ENCODE data around the gene RAB37.

RAB37 gene

GRCh38 chr17:74759243-74759801 is 22.3 kb downstream of the RAB37 start:
- Mint-ChIP-seq H3K9me3 (no peaks in the 10 kb centered on the region), H3K4me1 (ENCODE audit: low read depth) (peaks cover 67% of the 10 kb centered on the region), H3K4me3 (peak overlapping the region; percentile 54), H3K27ac (peak overlapping the region; percentile 83), H3K27me3 (no peaks in the 10 kb centered on the region), H3K36me3 (ENCODE audit: low read depth) (peaks cover 6% of the 10 kb centered on the region)

- Mint-ChIP-seq H3K9me3 (no peaks in the 10 kb centered on the region), H3K27ac (peak overlapping the region; percentile 70), H3K36me3 (ENCODE audit: low read depth) (peaks cover 6% of the 10 kb centered on the region), H3K4me3 (no peak overlapping the region), H3K27me3 (no peaks in the 10 kb centered on the region), H3K4me1 (ENCODE audit: low read depth) (peaks cover 61% of the 10 kb centered on the region)
Observed at GRCh38 chr17:74759941-74760340, 22.9 kb downstream of the RAB37 start.

- Mint-ChIP-seq H3K9me3 (no peaks in the 10 kb centered on the region), H3K36me3 (ENCODE audit: low read depth) (peaks cover 6% of the 10 kb centered on the region), H3K4me3 (no peak overlapping the region), H3K27ac (peak overlapping the region; percentile 70), H3K27me3 (no peaks in the 10 kb centered on the region), H3K4me1 (ENCODE audit: low read depth) (peaks cover 56% of the 10 kb centered on the region)
Observed at GRCh38 chr17:74760404-74761105, 23.5 kb downstream of the RAB37 start.

DNA sequence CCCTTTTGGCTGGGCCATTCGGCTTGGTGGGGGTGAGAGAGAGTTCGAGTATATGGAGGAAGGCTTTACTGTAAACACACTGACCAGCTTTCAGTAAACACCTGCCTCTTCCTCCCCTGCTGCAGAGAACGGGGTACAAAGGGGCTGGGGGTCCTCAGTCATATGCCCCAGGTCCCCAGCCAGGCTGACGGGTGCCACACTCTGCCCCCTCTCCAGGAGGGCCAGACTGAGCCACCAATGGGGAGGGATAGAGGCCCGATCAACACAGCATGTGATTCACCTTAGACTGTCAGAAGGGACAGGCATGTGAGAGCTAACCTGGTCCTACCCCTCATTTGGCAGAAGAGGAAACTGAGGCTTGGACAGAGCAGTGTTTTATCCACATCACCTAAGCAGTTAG is 24.4 kb downstream of the RAB37 start:
- Mint-ChIP-seq H3K9me3 (no peaks in the 10 kb centered on the region), H3K27me3 (no peaks in the 10 kb centered on the region), H3K36me3 (ENCODE audit: low read depth) (peaks cover 10% of the 10 kb centered on the region), H3K4me3 (no peak overlapping the region), H3K27ac (no peak overlapping the region), H3K4me1 (ENCODE audit: low read depth) (peaks cover 54% of the 10 kb centered on the region)

- Mint-ChIP-seq H3K4me1 (ENCODE audit: low read depth) (peaks cover 49% of the 10 kb centered on the region), H3K27me3 (no peaks in the 10 kb centered on the region), H3K36me3 (ENCODE audit: low read depth) (peaks cover 13% of the 10 kb centered on the region), H3K27ac (no peak overlapping the region), H3K9me3 (no peaks in the 10 kb centered on the region), H3K4me3 (no peak overlapping the region)
Observed at GRCh38 chr17:74761931-74762330, 24.9 kb downstream of the RAB37 start.

DNA sequence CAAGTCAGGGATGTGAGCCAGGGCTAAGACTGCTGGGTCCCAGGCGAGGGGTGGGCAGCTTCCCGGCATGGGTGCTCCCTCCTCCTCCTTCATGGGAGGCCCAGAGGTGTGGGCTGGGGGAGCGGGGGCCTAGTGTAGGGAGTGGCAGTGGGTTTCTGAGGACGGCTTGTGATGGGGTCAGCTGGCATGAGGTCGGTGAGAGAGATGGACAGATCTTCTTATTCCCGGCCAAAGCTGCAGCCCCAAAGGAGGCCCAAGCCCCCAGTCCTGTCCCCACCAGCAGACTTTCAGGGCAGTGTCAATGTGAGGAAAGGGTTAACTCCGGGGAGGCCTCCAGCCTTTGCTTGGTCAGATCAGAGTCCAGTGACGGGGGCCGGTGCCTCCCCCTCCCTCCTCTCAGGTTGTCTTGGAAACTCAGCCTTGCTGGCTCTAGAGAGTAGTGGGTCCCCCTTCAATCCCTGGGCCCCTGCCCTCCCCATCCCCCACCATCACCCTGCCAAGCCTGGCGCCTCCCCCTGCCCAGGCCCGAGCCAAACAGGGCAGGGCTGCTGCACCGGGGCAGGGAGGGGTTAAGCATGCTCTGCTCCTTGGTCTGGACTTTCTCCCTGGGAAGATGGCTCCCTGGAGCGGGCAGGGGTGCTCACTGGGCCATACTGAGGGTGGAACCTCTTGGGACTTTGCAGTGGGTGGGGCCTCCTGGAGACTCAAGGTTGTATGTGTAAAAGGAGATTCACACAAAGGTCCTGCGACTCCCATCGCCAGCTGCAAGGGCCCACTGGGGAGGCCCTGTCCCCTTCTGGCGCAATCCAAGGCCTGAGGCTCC is 26.7 kb downstream of the RAB37 start:
- no peaks in the 10 kb centered on the region for H3K27me3 Mint-ChIP-seq
- no peak overlapping the region for H3K4me3 Mint-ChIP-seq
- H3K9me3 Mint-ChIP-seq, result no peaks in the 10 kb centered on the region
- H3K27ac Mint-ChIP-seq, result no peak overlapping the region
- peaks cover 36% of the 10 kb centered on the region for H3K4me1 Mint-ChIP-seq (ENCODE audit: low read depth)
- H3K36me3 Mint-ChIP-seq (ENCODE audit: low read depth), result peaks cover 16% of the 10 kb centered on the region

DNA sequence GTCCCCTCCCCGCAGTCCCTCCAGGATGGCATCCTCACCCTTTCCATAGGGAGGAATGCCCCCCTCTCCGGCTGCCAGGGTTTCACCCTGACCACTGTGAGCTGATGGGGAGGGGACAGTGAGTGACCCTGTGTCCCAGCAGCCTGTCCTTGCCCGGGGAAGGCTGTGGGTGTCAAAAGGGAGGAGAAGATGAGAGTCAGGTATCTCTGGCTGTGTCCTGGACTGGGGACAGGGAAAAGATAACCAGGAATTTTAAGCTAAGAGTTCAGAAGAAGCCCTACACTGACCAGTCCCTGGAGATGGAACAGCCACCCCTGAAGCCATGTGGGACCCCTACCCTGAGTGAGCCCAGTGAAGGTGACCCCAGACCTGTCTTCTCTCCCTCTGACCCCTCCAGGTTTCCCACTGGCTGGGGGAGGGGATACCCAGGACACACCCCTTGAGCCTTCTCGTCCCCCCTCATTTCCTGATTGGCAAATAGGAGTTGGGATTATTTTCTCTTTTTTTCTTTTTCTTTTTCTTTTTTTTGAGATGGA is 27.8 kb downstream of the RAB37 start:
- Mint-ChIP-seq H3K4me1 (ENCODE audit: low read depth) (peaks cover 27% of the 10 kb centered on the region), H3K4me3 (no peak overlapping the region), H3K9me3 (no peaks in the 10 kb centered on the region), H3K36me3 (ENCODE audit: low read depth) (peaks cover 20% of the 10 kb centered on the region), H3K27ac (no peak overlapping the region), H3K27me3 (no peaks in the 10 kb centered on the region)

DNA sequence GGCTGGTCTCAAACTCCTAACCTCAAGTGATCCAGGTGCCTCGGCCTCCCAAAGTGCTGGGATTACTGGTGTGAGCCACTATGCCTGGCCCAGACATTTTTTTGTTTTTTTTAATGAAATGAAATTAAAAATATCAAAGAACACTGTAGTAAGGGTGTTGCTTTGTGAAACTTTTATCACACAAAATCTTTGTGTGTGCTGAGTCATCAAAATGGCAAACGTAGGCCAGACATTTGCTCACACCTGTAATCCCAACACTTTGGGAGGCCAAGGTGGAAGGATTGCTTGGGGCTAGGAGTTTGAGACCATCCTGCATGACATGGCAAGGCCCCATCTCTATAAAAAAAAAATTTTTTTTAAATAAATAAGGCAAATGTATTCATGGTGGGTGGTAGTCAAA is 29.4 kb downstream of the RAB37 start:
- Mint-ChIP-seq H3K27ac (peak overlapping the region; percentile 88), H3K27me3 (no peaks in the 10 kb centered on the region), H3K36me3 (ENCODE audit: low read depth) (peaks cover 29% of the 10 kb centered on the region), H3K4me1 (ENCODE audit: low read depth) (peaks cover 21% of the 10 kb centered on the region), H3K4me3 (no peak overlapping the region), H3K9me3 (no peaks in the 10 kb centered on the region)

DNA sequence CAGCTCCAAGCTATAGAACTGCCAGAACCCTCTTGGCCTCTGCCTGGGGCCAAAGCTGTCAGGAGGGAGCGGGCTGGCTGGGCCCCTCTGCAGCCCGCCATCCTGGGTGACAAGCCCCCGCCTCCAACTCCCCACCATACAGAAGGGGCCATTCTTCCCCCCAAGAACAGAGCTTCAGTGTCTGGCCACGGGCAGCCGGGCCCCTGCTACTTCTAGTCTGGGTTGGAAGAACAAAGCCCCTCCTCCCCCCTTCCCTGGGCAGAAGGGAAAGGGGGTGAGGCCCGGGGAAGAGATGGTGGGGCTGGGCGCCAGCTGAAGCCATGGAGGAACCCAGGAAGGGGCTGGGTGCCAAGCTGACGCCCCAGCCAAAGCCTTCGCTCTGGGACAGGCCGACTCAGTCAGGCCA is 30.1 kb downstream of the RAB37 start:
- H3K27ac Mint-ChIP-seq, result no peak overlapping the region
- no peaks in the 10 kb centered on the region for H3K9me3 Mint-ChIP-seq
- H3K4me3 Mint-ChIP-seq, result no peak overlapping the region
- H3K36me3 Mint-ChIP-seq (ENCODE audit: low read depth), result peaks cover 33% of the 10 kb centered on the region
- no peaks in the 10 kb centered on the region for H3K27me3 Mint-ChIP-seq
- peaks cover 21% of the 10 kb centered on the region for H3K4me1 Mint-ChIP-seq (ENCODE audit: low read depth)

GRCh38 chr17:74768069-74768762 is 31.2 kb downstream of the RAB37 start:
- Mint-ChIP-seq H3K4me1 (ENCODE audit: low read depth) (peaks cover 15% of the 10 kb centered on the region), H3K4me3 (no peak overlapping the region), H3K36me3 (ENCODE audit: low read depth) (peaks cover 39% of the 10 kb centered on the region), H3K9me3 (no peaks in the 10 kb centered on the region), H3K27me3 (no peaks in the 10 kb centered on the region), H3K27ac (peak overlapping the region; percentile 79)

DNA sequence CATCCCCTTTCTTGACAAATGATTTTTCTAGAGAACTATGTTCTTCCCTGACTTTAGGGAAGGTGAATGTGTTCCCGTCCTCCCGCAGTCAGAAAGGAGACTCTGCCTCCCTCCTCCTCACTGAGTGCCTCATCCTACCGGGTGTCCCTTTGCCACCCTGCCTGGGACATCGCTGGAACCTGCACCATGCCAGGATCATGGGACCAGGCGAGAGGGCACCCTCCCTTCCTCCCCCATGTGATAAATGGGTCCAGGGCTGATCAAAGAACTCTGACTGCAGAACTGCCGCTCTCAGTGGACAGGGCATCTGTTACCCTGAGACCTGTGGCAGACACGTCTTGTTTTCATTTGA is 31.7 kb downstream of the RAB37 start:
- H3K4me3 Mint-ChIP-seq, result no peak overlapping the region
- H3K27me3 Mint-ChIP-seq, result no peaks in the 10 kb centered on the region
- H3K4me1 Mint-ChIP-seq (ENCODE audit: low read depth), result peaks cover 18% of the 10 kb centered on the region

GRCh38 chr17:74769266-74769855 is 32.3 kb downstream of the RAB37 start:
- Mint-ChIP-seq H3K4me3 (no peak overlapping the region), H3K27ac (no peak overlapping the region), H3K36me3 (ENCODE audit: low read depth) (peaks cover 46% of the 10 kb centered on the region), H3K27me3 (no peaks in the 10 kb centered on the region), H3K9me3 (no peaks in the 10 kb centered on the region), H3K4me1 (ENCODE audit: low read depth) (peaks cover 24% of the 10 kb centered on the region)

More for the DNA sequence above, 31.7 kb downstream of the RAB37 start:
- Mint-ChIP-seq H3K9me3 (no peaks in the 10 kb centered on the region), H3K36me3 (ENCODE audit: low read depth) (peaks cover 40% of the 10 kb centered on the region), H3K27ac (peak overlapping the region; percentile 79)

DNA sequence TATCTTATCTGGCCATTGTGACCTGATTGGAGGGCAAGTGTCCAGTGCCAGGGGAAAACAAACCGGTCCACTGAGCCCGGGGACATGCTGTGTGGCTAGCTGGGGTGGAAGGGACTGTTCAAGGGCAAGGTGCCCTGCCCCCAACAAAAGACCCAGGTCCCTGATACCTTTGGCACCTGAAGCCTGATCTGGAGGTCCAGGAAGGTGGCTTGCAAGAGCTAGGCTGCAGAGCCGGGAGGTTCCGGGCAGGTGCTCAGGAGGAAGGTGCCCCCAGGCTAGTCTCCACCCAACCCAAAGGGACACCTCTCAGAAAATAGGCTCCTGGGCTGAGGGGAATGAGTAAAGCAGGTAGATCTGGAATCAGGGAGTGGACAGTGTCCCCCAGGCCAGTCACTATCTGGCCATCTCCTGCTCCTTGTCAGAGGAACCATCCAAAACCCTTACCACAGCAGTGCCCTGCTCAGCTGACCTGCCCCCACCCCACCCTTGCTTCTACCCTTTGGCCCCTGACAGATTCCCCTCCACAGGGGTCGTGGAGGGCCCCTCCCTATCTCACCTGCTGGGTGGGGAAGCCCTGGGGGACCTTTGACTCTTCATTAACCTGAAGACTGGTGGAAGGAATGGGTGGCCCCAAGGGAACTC is 32.9 kb downstream of the RAB37 start:
- H3K4me1 Mint-ChIP-seq (ENCODE audit: low read depth), result peaks cover 25% of the 10 kb centered on the region
- H3K9me3 Mint-ChIP-seq, result no peaks in the 10 kb centered on the region
- H3K4me3 Mint-ChIP-seq, result no peak overlapping the region
- peak overlapping the region; percentile 40 for H3K27ac Mint-ChIP-seq
- H3K36me3 Mint-ChIP-seq (ENCODE audit: low read depth), result peaks cover 46% of the 10 kb centered on the region
- H3K27me3 Mint-ChIP-seq, result no peaks in the 10 kb centered on the region
